Neural cell (in vitro differentiated cells): ENCODE measurements around the gene IER5L. TPM values are rescaled to one million over a fixed set of nuclear protein-coding genes. Genes with fewer than 3 reads are reported as not detected.

Experiments
- H2AFZ ChIP-seq: fragments of 200-600, 300-800 bp; sonication (generic), shearing (Covaris generic); 2 replicates; pipeline ENCODE4 v1.6.0; 2014; ENCODE audit warnings: low read depth, mild to moderate bottlenecking, antibody characterized with exemption, low read length, moderate library complexity
- H3F3A ChIP-seq: fragments of 200-600 bp; shearing (Covaris generic); 2 replicates; pipeline ENCODE4 v1.6.1; 2016; ENCODE audit warnings: mild to moderate bottlenecking, moderate library complexity, mixed read lengths, antibody characterized with exemption, low read length; ENCODE audit not compliant: insufficient read depth, poor library complexity, severe bottlenecking
- H3K27ac ChIP-seq: fragments of 200-600, 300-800 bp; sonication (generic), shearing (Covaris generic); 2 replicates; pipeline ENCODE4 v1.5.1; 2014; ENCODE audit warnings: mild to moderate bottlenecking, low read length, moderate library complexity
- H3K27me3 ChIP-seq: fragments of 300-800, 200-600 bp; sonication (generic), shearing (Covaris generic); 2 replicates; pipeline ENCODE4 v1.6.0; 2014; ENCODE audit warnings: mild to moderate bottlenecking, low read depth, low read length, moderate library complexity; ENCODE audit not compliant: insufficient read depth
- H3K36me3 ChIP-seq: fragments of 300-800, 200-600 bp; sonication (generic), shearing (Covaris generic); 2 replicates; pipeline ENCODE4 v1.5.1; 2014; ENCODE audit warnings: mild to moderate bottlenecking, antibody characterized with exemption, low read length, moderate library complexity; ENCODE audit not compliant: insufficient read depth
- H3K4me2 ChIP-seq: fragments of 300-800, 200-600 bp; sonication (generic), shearing (Covaris generic); 2 replicates; pipeline ENCODE4 v1.6.0; 2014; ENCODE audit warnings: mild to moderate bottlenecking, low read length
- H3K4me3 ChIP-seq: fragments of 300-800, 200-600 bp; sonication (generic), shearing (Covaris generic); 2 replicates; pipeline ENCODE4 v1.5.1; 2014; ENCODE audit warnings: mild to moderate bottlenecking, low read length, moderate library complexity
- H3K79me2 ChIP-seq: fragments of 200-600 bp; shearing (Covaris generic); replicated peaks from 2 replicates; pipeline ENCODE4 v1.6.0; 2014; ENCODE audit warnings: mild to moderate bottlenecking, low read length, moderate library complexity; ENCODE audit not compliant: insufficient read depth
- H3K9ac ChIP-seq: fragments of 300-800, 200-600 bp; sonication (generic), shearing (Covaris generic); 2 replicates; pipeline ENCODE4 v1.6.1; 2016; ENCODE audit warnings: mild to moderate bottlenecking, low read length, mixed read lengths
- H3K9me2 ChIP-seq: fragments of 200-600 bp; shearing (Covaris generic); 2 replicates; pipeline ENCODE4 v1.6.1; 2016; ENCODE audit warnings: mild to moderate bottlenecking, low read length, mixed read lengths; ENCODE audit not compliant: insufficient read depth
- H3K9me3 ChIP-seq: fragments of 200-600, 300-800 bp; sonication (generic), shearing (Covaris generic); 2 replicates; pipeline ENCODE4 v1.6.1; 2016; ENCODE audit warnings: mild to moderate bottlenecking, mixed run types, low read length, moderate library complexity, mixed read lengths
- H4K20me1 ChIP-seq: fragments of 200-600 bp; shearing (Covaris generic); 2 replicates; pipeline ENCODE4 v1.6.1; 2016; ENCODE audit warnings: mild to moderate bottlenecking, mixed run types; ENCODE audit not compliant: insufficient read depth
- EP300 ChIP-seq: fragments of 450-650 bp; conservative IDR thresholded peaks from 2 replicates; pipeline ENCODE4 v1.6.1; 2014; ENCODE audit warnings: antibody characterized with exemption, mild to moderate bottlenecking, moderate library complexity; ENCODE audit not compliant: poor library complexity, severe bottlenecking
- EZH2 ChIP-seq: fragments of 200-600, 300-800 bp; shearing (Covaris generic), sonication (generic); IDR thresholded peaks from 2 replicates; pipeline ENCODE4 v1.6.1; 2014; ENCODE audit warnings: antibody characterized with exemption, low read length, borderline replicate concordance, mild to moderate bottlenecking; ENCODE audit not compliant: insufficient read depth, poor library complexity, severe bottlenecking
- MXI1 ChIP-seq: fragments of 450-650 bp; conservative IDR thresholded peaks from 2 replicates; pipeline ENCODE4 v1.6.1; 2014; ENCODE audit warnings: antibody characterized with exemption, mild to moderate bottlenecking; ENCODE audit not compliant: poor library complexity, severe bottlenecking
- POLR2AphosphoS5 ChIP-seq: IDR thresholded peaks from 2 replicates; pipeline ENCODE4 v1.6.1; 2012
- RAD21 ChIP-seq: fragments of 450-650 bp; conservative IDR thresholded peaks from 2 replicates; pipeline ENCODE4 v1.6.1; 2014; ENCODE audit warnings: antibody characterized with exemption, mild to moderate bottlenecking, moderate library complexity
- SMC3 ChIP-seq: fragments of 450-650 bp; conservative IDR thresholded peaks from 2 replicates; pipeline ENCODE4 v1.6.1; 2014; ENCODE audit warnings: antibody characterized with exemption, mild to moderate bottlenecking, moderate library complexity; ENCODE audit not compliant: poor library complexity
- TAF1 ChIP-seq: IDR thresholded peaks from 2 replicates; pipeline ENCODE4 v1.6.1; 2012; ENCODE audit warnings: low read depth
- polyA plus RNA-seq: library from polyadenylated mRNA; depleted of rRNA; stranded (reverse); fragments of >200 nt; gene quantifications from 2 replicates; pipeline ENCODE4 v1.2.3, GENCODE V29; 2014
- TF ChIP-seq, protein P1 (sequence below): IDR thresholded peaks from 2 replicates; pipeline ENCODE4 v1.6.1; 2012; ENCODE audit warnings: borderline replicate concordance
- TF ChIP-seq, protein P2 (sequence below): fragments of 450-650 bp; IDR thresholded peaks from 2 replicates; pipeline ENCODE4 v1.5.1; 2014; ENCODE audit warnings: antibody characterized with exemption, mild to moderate bottlenecking, moderate library complexity; ENCODE audit not compliant: poor library complexity, severe bottlenecking

Gene IER5L
- polyA plus RNA-seq, 1 donor from 2014 or later, result 20.8 TPM

- Histone ChIP-seq H3K9me3 (no peaks in the 10 kb centered on the region), H2AFZ (no peak overlapping the region), H3K79me2 (no peaks in the 10 kb centered on the region), H3K27me3 (no peaks in the 10 kb centered on the region), H4K20me1 (no peaks in the 10 kb centered on the region), H3K4me3 (no peak overlapping the region), H3F3A (no peaks in the 10 kb centered on the region), H3K4me2 (no peak overlapping the region), H3K9ac (no peak overlapping the region), H3K9me2 (no peaks in the 10 kb centered on the region), H3K27ac (no peak overlapping the region), H3K36me3 (no peaks in the 10 kb centered on the region)
- TF ChIP-seq, protein P1, sequence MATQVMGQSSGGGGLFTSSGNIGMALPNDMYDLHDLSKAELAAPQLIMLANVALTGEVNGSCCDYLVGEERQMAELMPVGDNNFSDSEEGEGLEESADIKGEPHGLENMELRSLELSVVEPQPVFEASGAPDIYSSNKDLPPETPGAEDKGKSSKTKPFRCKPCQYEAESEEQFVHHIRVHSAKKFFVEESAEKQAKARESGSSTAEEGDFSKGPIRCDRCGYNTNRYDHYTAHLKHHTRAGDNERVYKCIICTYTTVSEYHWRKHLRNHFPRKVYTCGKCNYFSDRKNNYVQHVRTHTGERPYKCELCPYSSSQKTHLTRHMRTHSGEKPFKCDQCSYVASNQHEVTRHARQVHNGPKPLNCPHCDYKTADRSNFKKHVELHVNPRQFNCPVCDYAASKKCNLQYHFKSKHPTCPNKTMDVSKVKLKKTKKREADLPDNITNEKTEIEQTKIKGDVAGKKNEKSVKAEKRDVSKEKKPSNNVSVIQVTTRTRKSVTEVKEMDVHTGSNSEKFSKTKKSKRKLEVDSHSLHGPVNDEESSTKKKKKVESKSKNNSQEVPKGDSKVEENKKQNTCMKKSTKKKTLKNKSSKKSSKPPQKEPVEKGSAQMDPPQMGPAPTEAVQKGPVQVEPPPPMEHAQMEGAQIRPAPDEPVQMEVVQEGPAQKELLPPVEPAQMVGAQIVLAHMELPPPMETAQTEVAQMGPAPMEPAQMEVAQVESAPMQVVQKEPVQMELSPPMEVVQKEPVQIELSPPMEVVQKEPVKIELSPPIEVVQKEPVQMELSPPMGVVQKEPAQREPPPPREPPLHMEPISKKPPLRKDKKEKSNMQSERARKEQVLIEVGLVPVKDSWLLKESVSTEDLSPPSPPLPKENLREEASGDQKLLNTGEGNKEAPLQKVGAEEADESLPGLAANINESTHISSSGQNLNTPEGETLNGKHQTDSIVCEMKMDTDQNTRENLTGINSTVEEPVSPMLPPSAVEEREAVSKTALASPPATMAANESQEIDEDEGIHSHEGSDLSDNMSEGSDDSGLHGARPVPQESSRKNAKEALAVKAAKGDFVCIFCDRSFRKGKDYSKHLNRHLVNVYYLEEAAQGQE, result no peak
- TF ChIP-seq TAF1 (no peak), EP300 (no peak), MXI1 (no peak), EZH2 (no peak), POLR2AphosphoS5 (no peak), SMC3 (no peak), RAD21 (no peak)
- TF ChIP-seq, protein P2, sequence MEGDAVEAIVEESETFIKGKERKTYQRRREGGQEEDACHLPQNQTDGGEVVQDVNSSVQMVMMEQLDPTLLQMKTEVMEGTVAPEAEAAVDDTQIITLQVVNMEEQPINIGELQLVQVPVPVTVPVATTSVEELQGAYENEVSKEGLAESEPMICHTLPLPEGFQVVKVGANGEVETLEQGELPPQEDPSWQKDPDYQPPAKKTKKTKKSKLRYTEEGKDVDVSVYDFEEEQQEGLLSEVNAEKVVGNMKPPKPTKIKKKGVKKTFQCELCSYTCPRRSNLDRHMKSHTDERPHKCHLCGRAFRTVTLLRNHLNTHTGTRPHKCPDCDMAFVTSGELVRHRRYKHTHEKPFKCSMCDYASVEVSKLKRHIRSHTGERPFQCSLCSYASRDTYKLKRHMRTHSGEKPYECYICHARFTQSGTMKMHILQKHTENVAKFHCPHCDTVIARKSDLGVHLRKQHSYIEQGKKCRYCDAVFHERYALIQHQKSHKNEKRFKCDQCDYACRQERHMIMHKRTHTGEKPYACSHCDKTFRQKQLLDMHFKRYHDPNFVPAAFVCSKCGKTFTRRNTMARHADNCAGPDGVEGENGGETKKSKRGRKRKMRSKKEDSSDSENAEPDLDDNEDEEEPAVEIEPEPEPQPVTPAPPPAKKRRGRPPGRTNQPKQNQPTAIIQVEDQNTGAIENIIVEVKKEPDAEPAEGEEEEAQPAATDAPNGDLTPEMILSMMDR, result no peak
Measured at GRCh38 chr9:129213551-129213950, 35.5 kb upstream of the IER5L start.

DNA sequence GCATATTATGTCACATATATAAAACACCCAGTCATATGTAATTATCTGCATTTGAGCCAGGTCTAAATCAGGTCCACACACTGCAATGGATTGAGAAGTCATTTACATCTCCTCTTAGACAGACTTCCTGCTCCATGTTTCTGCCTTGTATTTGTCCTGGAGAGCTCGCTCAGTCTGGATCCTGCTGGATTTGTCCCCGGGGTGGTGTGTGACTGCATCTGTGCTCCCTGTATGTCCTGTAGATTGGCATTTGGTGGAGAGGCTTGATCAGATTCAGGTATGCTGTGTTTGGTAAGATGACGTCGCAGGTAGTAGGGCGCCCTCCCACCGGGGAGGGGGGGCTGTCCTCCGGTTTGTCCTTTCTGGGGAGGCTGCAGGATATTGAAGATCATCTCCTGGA lies 33.6 kb upstream of the IER5L start:
- Histone ChIP-seq H3K79me2 (no peaks in the 10 kb centered on the region), H3F3A (no peaks in the 10 kb centered on the region), H4K20me1 (no peaks in the 10 kb centered on the region), H3K9ac (peak overlapping the region; percentile 52), H3K27ac (peak overlapping the region; percentile 74), H3K9me3 (no peaks in the 10 kb centered on the region), H3K27me3 (no peaks in the 10 kb centered on the region), H3K4me2 (peak overlapping the region; percentile 39), H3K4me3 (no peak overlapping the region), H2AFZ (no peak overlapping the region), H3K9me2 (no peaks in the 10 kb centered on the region), H3K36me3 (no peaks in the 10 kb centered on the region)
- TF ChIP-seq, protein P2, result no peak
- TF ChIP-seq TAF1 (no peak), EP300 (peak; percentile 34), RAD21 (no peak), POLR2AphosphoS5 (peak; percentile 73)
- TF ChIP-seq, protein P1, result peak; percentile 55
